ENCODE measurements around the gene CREB3L4. TPM values are rescaled to one million over a fixed set of nuclear protein-coding genes. Genes with fewer than 3 reads are reported as not detected.
"Not testable (repeated sequence)": the region's sequence is repeated elsewhere in the genome, so short reads cannot be mapped to it uniquely, and the experiment has no call there.

Gene CREB3L4
- total RNA-seq, 1 donor from 2014 or later: 5.0 TPM

DNA sequence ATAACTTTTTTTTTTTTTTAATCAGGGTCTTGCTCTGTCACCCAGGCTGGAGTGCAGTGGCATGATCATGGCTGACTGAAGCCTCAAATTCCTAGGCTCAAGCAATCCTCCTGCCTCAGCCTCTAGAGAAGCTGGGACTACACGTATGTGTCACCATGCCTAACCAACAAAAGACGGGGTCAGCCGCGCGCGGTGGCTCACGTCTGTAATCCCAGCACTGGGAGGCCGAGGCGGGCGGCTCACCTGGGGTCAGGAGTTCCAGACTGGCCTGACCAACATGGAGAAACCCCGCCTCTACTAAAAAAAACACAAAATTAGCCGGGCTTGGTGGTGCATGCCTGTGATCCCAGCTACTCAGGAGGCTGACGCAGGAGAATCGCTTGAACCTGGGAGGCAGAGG is 44.8 kb downstream of the CREB3L4 start:
- ATAC-seq; DNase-seq; intact Hi-C loops (cut with micrococcal nuclease): not testable (repeated sequence)

DNA sequence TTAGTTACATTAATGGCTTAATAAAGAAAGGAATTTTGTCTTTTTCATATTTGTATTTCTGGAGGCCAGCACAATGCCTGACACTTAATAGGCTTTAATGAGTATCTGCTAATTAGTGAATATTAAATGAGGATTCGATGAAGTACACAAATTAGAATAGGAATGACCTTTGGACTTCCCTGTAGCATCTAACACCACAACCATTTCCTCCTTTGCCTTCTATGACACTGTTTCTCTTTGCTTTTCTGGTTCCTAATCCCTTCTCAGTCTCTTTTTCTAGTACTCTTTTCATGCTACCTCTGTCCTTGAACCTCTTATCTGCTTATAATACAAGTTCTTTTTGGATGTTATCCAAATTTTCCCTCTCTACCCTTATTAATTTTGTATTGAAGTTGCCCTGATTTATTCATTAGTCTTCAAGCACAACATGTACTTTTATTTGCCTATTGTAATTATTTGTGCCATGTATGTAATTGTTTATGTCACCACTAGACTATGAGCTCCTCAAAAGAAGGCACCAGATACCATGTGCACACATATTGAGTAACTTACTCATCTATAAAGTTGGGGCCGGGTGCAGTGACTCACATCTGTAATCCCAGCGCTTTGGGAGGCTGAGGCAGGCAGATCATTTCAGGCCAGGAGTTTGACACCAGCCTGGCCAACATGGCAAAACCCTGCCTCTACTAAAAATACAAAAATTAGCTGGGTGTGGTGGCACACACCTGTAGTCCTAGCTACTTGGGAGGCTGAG is 46.6 kb downstream of the CREB3L4 start:
- ATAC-seq: no peak
- DNase-seq: no peak
- intact Hi-C loops (cut with micrococcal nuclease): no loop called here

DNA sequence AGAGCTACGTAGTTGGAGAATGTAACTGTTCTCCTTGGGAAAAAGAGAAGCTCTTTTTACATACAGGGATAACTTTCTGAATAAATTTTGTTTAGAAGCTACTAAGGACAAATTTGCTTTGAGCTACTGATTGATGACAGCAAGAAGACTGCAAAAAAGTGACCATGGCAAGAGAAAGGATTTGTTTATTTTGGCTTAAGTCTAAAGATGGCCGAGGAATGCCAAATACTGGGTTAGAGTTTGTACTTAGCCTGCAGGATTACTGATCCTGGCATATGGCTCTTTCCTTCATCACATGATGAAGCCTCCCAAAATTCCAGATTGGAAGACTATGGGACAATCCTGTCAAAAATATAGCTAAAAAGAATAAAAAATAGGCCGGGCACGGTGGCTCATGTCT is 51.6 kb downstream of the CREB3L4 start:
- ATAC-seq: no peak
- intact Hi-C loops (cut with micrococcal nuclease): no loop called here
- no peak for DNase-seq

DNA sequence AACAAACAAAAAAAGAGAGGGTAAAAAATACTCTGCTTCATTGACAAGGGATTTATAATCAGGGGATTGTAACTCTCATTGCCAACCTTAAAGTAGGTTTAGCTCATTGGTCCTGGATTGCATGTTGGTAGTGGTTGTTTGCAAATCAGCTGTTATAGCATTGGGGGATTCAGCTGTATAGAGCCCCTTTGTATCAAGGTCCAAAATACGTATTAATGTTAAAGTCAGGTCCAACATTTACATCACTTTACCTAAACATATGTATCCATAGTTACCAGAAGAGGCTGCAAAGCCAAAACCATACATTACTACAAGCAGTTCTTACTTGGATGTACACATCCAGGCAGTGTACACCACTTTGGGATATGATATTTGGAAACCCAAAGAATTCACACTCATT is 52.2 kb downstream of the CREB3L4 start:
- intact Hi-C loops (cut with micrococcal nuclease): no loop called here
- DNase-seq (no peak), ATAC-seq (no peak)

Small RNA genes lying within 50 kb of the gene (microRNA-seq; reads per million reads assigned to microRNA genes)
- not detected for gene MIR6737 (ENCODE audit: borderline number of aligned reads)

Other genes with a start within 250 kb of the CREB3L4 start
- 35.5 TPM for gene INTS3, start 239.9 kb upstream of the CREB3L4 start, total RNA-seq
- gene SLC27A3, start 192.5 kb upstream of the CREB3L4 start, total RNA-seq: 9.8 TPM
- 34.6 TPM for gene GATAD2B, start 44.9 kb upstream of the CREB3L4 start, total RNA-seq
- 51.7 TPM for gene DENND4B, start 21.2 kb upstream of the CREB3L4 start, total RNA-seq
- gene CRTC2, start 9.3 kb upstream of the CREB3L4 start, total RNA-seq: 21.2 TPM
- gene SLC39A1, start 4.4 kb upstream of the CREB3L4 start, total RNA-seq: 45.8 TPM
- 80.7 TPM for gene JTB, start 9.8 kb downstream of the CREB3L4 start, total RNA-seq
- gene RAB13, start 18.4 kb downstream of the CREB3L4 start, total RNA-seq: 55.1 TPM
- 917 TPM for gene RPS27, start 22.9 kb downstream of the CREB3L4 start, total RNA-seq
- 0.27 TPM for gene NUP210L, start 187.2 kb downstream of the CREB3L4 start, total RNA-seq
- gene TPM3, start 224.2 kb downstream of the CREB3L4 start, total RNA-seq: 77.1 TPM
- not detected for gene CFAP141, start 238.4 kb downstream of the CREB3L4 start, total RNA-seq

Measured in left ventricle myocardium superior (tissue), 1 donor.